Omental fat pad (tissue), 4 donors: ENCODE measurements around the gene LRRTM2. TPM values are rescaled to one million over a fixed set of nuclear protein-coding genes. Genes with fewer than 3 reads are reported as not detected.

Experiments used
- ATAC-seq: fragments of 150-250 bp; one replicate; pipeline ENCODE4 v1.9.1; 2016; ENCODE audit warnings: mild to moderate bottlenecking, moderate library complexity; ENCODE audit not compliant: low FRiP score
- DNase-seq: peaks from one replicate; pipeline ENCODE4 v3.0.0-alpha.2; 2019; ENCODE audit warnings: low spot score
- CTCF ChIP-seq, 3 donors: fragments of 450-650 bp; IDR thresholded peaks; one replicate each; pipeline ENCODE4 v1.5.1; 2016 to 2017; ENCODE audit warnings: antibody characterized with exemption in 3 of 3, mild to moderate bottlenecking in 3 of 3, moderate library complexity in 2 of 3
- total RNA-seq, 4 donors: library from RNA; depleted of rRNA; stranded (reverse); fragments of >200 nt; gene quantifications; one replicate each; pipeline ENCODE4 v1.1.0, GENCODE V29; 2016

Gene LRRTM2
- total RNA-seq, 4 donors from 2014 or later: 0.31 to 4.3 (median 0.72) TPM

DNA sequence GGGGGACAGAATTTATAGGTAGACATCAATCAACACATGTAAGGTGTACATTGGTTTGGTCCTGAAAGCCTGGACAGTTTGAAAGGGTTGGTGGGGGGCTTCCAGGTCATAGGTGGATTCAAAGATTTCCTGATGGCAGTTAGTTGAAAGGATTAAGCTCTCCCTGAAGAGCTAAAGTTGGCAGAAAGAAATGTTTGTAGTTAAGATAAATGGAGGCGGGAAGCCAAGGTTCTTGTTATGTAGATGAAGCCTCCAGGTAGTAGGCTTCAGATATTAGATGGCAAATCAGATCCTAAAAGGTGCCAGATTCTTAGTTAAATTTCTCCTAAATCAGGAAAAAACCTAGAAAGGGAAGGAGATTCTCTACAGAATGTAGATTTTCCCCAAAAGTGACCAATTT is 9.0 kb upstream of the LRRTM2 start:
- TF ChIP-seq CTCF (IDR thresholded peaks at IDR 0.05): no peak
- no peak for DNase-seq
- no peak for ATAC-seq

GRCh38 chr5:138883211-138883610 is 8.1 kb upstream of the LRRTM2 start:
- no peak for TF ChIP-seq CTCF (IDR thresholded peaks at IDR 0.05)
- no peak for DNase-seq
- no peak for ATAC-seq

DNA sequence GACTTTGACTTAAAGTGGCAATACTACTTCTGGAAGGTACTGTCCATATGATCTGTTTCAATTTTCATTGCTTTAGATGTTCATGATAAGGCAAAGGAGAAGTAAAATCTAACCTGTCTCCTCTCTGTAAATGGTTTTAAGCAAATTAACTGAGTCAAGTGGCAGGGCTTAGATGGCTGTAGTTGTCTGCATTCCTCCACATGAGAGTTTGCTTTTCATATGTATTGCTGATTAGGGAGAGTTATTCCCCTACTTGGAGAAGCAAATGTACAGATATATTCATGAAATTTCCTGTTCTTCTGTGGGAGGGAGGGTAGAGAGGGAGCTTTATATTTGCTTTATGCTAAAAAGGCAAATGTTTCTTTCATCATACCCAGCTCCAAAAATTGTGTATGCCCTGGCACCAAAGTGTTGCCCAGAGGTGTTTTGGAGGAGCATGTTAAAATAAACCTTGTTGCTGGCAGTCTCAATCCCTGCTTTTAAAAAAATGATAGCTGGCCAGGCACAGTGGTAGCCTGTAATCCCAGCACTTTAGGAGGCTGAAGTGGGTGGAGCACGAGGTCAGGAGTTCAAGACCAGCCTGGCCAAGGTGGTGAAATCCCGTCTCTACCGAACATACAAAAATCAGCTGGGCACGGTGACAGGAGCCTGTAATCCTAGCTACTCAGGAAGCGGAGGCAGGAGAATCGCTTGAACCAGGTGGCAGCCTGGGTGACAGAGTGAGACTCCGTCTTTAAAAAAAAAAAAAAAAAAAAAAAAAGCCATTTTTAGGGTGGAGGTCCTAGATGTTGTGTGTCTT is 3.5 kb upstream of the LRRTM2 start:
- no peak for DNase-seq
- no peak for ATAC-seq
- TF ChIP-seq CTCF (IDR thresholded peaks at IDR 0.05): no peak

GRCh38 chr5:138876811-138877210 is 1.7 kb upstream of the LRRTM2 start:
- no peak for TF ChIP-seq CTCF (IDR thresholded peaks at IDR 0.05)
- DNase-seq (no peak), ATAC-seq (no peak)

- no peak for TF ChIP-seq CTCF (IDR thresholded peaks at IDR 0.05)
- ATAC-seq (no peak), DNase-seq (no peak)
Observed at GRCh38 chr5:138875946-138876345, 811 bp upstream of the LRRTM2 start.

DNA sequence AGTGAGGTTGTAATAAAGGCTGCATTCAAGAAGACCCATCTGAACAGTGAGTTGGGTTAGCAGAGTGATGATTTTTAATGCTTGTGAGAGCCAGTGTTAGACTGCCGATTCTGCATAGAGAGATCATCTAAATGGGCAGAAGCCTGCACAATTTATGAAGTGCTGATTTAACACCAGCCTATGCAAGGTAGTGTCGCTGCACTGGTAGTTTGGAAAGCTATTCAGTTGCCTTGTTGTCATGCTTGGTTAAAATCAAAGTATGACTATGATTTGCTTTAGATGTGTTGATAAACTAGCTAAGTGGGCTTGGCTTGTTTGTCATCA is 379 bp upstream of the LRRTM2 start:
- DNase-seq (no peak), ATAC-seq (no peak)
- TF ChIP-seq CTCF (IDR thresholded peaks at IDR 0.05): no peak

DNA sequence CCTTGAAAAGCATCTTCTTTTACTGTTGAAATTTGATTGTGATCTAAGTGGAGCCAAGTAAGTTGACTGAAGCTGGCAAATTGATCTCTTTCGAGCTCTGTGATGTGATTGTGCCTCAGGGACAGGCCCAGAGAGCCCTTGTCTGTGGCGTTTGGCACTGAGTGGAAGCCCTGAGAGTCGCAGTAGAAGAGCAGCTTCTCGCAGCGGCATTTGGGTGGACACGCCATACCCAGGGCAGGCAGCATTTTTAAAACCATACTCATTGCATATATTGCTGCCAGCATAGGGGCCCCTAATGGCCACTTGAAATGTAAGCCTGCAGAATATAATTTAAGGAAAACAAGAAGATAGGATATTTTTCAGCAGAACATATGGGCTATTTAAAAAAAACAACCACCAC is 894 bp downstream of the LRRTM2 start:
- ATAC-seq (no peak), DNase-seq (no peak)
- TF ChIP-seq CTCF (IDR thresholded peaks at IDR 0.05): no peak
